ENCODE data around the gene FAM117B. TPM values are rescaled to one million over a fixed set of nuclear protein-coding genes. Genes with fewer than 3 reads are reported as not detected.

Gene FAM117B
- total RNA-seq, 1 donor from 2014 or later: 4.9 TPM

DNA sequence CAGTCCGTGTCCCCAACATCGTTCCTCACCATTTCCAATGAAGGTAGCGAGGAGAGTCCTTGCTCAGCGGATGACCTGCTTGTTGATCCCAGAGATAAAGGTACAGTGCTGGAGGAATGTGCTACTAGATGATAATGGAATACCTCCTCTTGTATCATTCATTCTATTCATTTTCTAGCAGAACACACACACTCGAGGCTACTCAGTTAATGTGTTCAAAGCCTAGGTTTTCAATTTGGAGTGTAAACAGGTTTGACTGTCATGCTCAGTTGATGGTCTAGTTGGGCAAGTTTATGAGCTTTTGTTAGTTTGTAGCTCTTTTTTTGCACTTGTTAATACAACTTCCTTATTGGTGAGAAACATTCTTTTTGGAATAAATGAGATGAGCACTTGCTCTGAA, 122.6 kb downstream of the FAM117B start:
- Mint-ChIP-seq H3K4me1 (ENCODE audit: low read depth) (peaks cover 4% of the 10 kb centered on the region), H3K27ac (ENCODE audit: unreplicated experiment) (no peak overlapping the region), H3K4me3 (ENCODE audit: unreplicated experiment) (no peak overlapping the region), H3K9me3 (ENCODE audit: low read depth) (peaks cover 9% of the 10 kb centered on the region), H3K36me3 (ENCODE audit: low read depth) (peaks cover 6% of the 10 kb centered on the region), H3K27me3 (ENCODE audit: low read depth) (no peaks in the 10 kb centered on the region)
- no peak for DNase-seq (ENCODE audit: low spot score)
- no peak for TF ChIP-seq CTCF (IDR thresholded peaks at IDR 0.05)

- Mint-ChIP-seq H3K9me3 (ENCODE audit: low read depth) (peaks cover 9% of the 10 kb centered on the region), H3K27me3 (ENCODE audit: low read depth) (no peaks in the 10 kb centered on the region), H3K4me1 (ENCODE audit: low read depth) (peaks cover 9% of the 10 kb centered on the region), H3K36me3 (ENCODE audit: low read depth) (peaks cover 6% of the 10 kb centered on the region), H3K27ac (ENCODE audit: unreplicated experiment) (no peak overlapping the region), H3K4me3 (ENCODE audit: unreplicated experiment) (no peak overlapping the region)
- TF ChIP-seq CTCF (IDR thresholded peaks at IDR 0.05): no peak
- DNase-seq (ENCODE audit: low spot score): no peak
Observed at GRCh38 chr2:202758128-202758527, 123.4 kb downstream of the FAM117B start.

DNA sequence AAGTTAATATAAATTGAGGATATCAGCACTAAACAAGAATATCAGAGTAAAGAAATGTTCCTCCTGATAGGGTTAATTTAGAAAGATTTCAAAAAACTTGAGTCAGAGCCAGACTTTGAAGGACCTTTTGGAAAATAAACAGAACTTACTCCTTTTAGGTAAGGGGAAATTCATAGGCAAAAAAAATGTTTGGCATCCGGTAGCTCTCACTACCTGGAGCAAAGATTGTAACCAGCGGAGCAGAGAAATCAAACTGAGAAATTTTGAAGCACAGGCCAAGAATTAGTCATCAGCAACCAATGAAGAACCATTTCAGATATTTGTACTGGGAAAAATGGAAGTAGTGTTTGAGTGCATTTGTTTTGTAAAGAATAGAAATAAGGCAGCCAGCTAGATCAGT, 123.8 kb downstream of the FAM117B start:
- peaks cover 9% of the 10 kb centered on the region for H3K4me1 Mint-ChIP-seq (ENCODE audit: low read depth)
- H3K27me3 Mint-ChIP-seq (ENCODE audit: low read depth): no peaks in the 10 kb centered on the region
- no peak overlapping the region for H3K4me3 Mint-ChIP-seq (ENCODE audit: unreplicated experiment)
- DNase-seq (ENCODE audit: low spot score): no peak
- no peak for TF ChIP-seq CTCF (IDR thresholded peaks at IDR 0.05)
- H3K9me3 Mint-ChIP-seq (ENCODE audit: low read depth): peaks cover 5% of the 10 kb centered on the region
- H3K36me3 Mint-ChIP-seq (ENCODE audit: low read depth): peaks cover 5% of the 10 kb centered on the region
- H3K27ac Mint-ChIP-seq (ENCODE audit: unreplicated experiment): no peak overlapping the region

GRCh38 chr2:202760848-202761247, 126.1 kb downstream of the FAM117B start:
- Mint-ChIP-seq H3K4me1 (ENCODE audit: low read depth) (peaks cover 4% of the 10 kb centered on the region), H3K4me3 (ENCODE audit: unreplicated experiment) (no peak overlapping the region), H3K36me3 (ENCODE audit: low read depth) (peaks cover 15% of the 10 kb centered on the region), H3K27ac (ENCODE audit: unreplicated experiment) (no peak overlapping the region), H3K27me3 (ENCODE audit: low read depth) (no peaks in the 10 kb centered on the region), H3K9me3 (ENCODE audit: low read depth) (no peaks in the 10 kb centered on the region)
- no peak for DNase-seq (ENCODE audit: low spot score)
- TF ChIP-seq CTCF (IDR thresholded peaks at IDR 0.05): no peak

DNA sequence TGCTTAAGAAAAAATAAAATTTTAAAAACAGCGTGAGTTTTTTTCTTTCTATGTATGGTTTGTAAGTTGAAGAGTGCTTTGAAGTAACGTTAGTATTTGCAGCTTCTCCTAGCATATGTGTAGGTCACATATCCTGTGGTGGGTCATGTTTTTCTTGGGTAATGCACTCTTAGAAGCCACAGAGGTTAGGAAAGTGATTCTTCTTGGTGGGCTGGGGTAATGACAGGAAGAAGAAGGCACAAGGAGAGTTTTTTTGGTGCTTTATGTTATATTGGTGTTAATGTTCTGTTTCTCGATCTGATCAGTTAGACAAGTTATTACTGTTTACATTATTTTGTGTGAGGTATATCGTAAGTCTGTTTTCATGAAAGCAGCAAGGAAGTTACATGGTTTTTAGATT, 127.8 kb downstream of the FAM117B start:
- Mint-ChIP-seq H3K4me3 (ENCODE audit: unreplicated experiment) (no peak overlapping the region), H3K27me3 (ENCODE audit: low read depth) (no peaks in the 10 kb centered on the region), H3K36me3 (ENCODE audit: low read depth) (peaks cover 13% of the 10 kb centered on the region), H3K4me1 (ENCODE audit: low read depth) (peaks cover 4% of the 10 kb centered on the region), H3K27ac (ENCODE audit: unreplicated experiment) (no peak overlapping the region), H3K9me3 (ENCODE audit: low read depth) (no peaks in the 10 kb centered on the region)
- no peak for DNase-seq (ENCODE audit: low spot score)
- no peak for TF ChIP-seq CTCF (IDR thresholded peaks at IDR 0.05)
